Germinal center (tissue), 1 donor: ENCODE data around the gene AGFG1.
A peak's percentile ranks its signal among the peaks of the same experiment; 100 is the strongest.

Experiments
- DNase-seq: peaks from one replicate; pipeline ENCODE4 v3.0.0; 2012; ENCODE audit warnings: mixed read lengths, low spot score

AGFG1 gene

GRCh38 chr2:227462462-227462951 lies 9.4 kb upstream of the AGFG1 start:
- DNase-seq, result peak; percentile 46

GRCh38 chr2:227462972-227463931 lies 8.7 kb upstream of the AGFG1 start:
- DNase-seq, result no peak

- DNase-seq, result no peak
Measured at GRCh38 chr2:227464361-227464760, 7.6 kb upstream of the AGFG1 start.

- no peak for DNase-seq
Measured at GRCh38 chr2:227464851-227465250, 7.1 kb upstream of the AGFG1 start.

GRCh38 chr2:227466887-227467600 lies 4.9 kb upstream of the AGFG1 start:
- DNase-seq, result no peak

GRCh38 chr2:227471412-227471811 lies 544 bp upstream of the AGFG1 start:
- no peak for DNase-seq

GRCh38 chr2:227472265-227473121 lies 537 bp downstream of the AGFG1 start:
- peak; percentile 78 for DNase-seq

GRCh38 chr2:227473122-227473461 lies 1.1 kb downstream of the AGFG1 start:
- no peak for DNase-seq

GRCh38 chr2:227473806-227474205 lies 1.9 kb downstream of the AGFG1 start:
- no peak for DNase-seq

GRCh38 chr2:227474410-227474809 lies 2.5 kb downstream of the AGFG1 start:
- DNase-seq, result no peak

- DNase-seq, result no peak
Measured at GRCh38 chr2:227477291-227477690, 5.3 kb downstream of the AGFG1 start.

- no peak for DNase-seq
Measured at GRCh38 chr2:227479865-227480475, 8.0 kb downstream of the AGFG1 start.

GRCh38 chr2:227480528-227480927 lies 8.6 kb downstream of the AGFG1 start:
- DNase-seq, result no peak

- DNase-seq, result peak; percentile 54
Measured at GRCh38 chr2:227482638-227483340, 10.8 kb downstream of the AGFG1 start.

GRCh38 chr2:227485429-227485828 lies 13.5 kb downstream of the AGFG1 start:
- no peak for DNase-seq

GRCh38 chr2:227486688-227487087 lies 14.7 kb downstream of the AGFG1 start:
- DNase-seq, result no peak

GRCh38 chr2:227488045-227488444 lies 16.1 kb downstream of the AGFG1 start:
- no peak for DNase-seq

- DNase-seq, result no peak
Measured at GRCh38 chr2:227491386-227491785, 19.4 kb downstream of the AGFG1 start.

GRCh38 chr2:227493524-227493923 lies 21.6 kb downstream of the AGFG1 start:
- no peak for DNase-seq

- DNase-seq, result no peak
Measured at GRCh38 chr2:227497158-227497557, 25.2 kb downstream of the AGFG1 start.
